SK-MEL-5 (cell line): ENCODE data around the gene OR4A15. TPM values are rescaled to one million over a fixed set of nuclear protein-coding genes. Genes with fewer than 3 reads are reported as not detected.

Experiments used
- DNase-seq: peaks from one replicate; pipeline ENCODE4 v3.0.0-alpha.2; 2016; ENCODE audit warnings: low read depth, low spot score
- in situ Hi-C: cut with HindIII; loops from 2 replicates; pipeline ENCODE4 v1.10.0; 2016; ENCODE audit warnings: low sequenced_read_pairs, high pct_unique_total_duplicates, low pct_unique_long_range_greater_than_20kb
- polyA plus RNA-seq, 2 experiments: library from polyadenylated mRNA; depleted of rRNA; stranded (reverse); fragments of >200 nt; gene quantifications; 2 replicates each; pipeline ENCODE4 v1.2.3, GENCODE V29; 2015
- small RNA-seq, 2 experiments: library from RNA; depleted of rRNA; stranded (forward); fragments of <200 nt; gene quantifications; one replicate each; pipeline ENCODE3, GENCODE V24; 2014
- total RNA-seq: library from RNA; depleted of rRNA; stranded (reverse); fragments of >200 nt; shearing (Covaris generic); gene quantifications from 2 replicates; pipeline ENCODE4 v1.2.3, GENCODE V29; 2014; rRNA removed

OR4A15 gene
- total RNA-seq = not detected in 2 replicates
- polyA plus RNA-seq (2015; cell fraction: cytosol; rRNA removed) = not detected in 2 replicates
- not detected in 2 replicates for polyA plus RNA-seq (2015; cell fraction: nucleus; rRNA removed)

DNA sequence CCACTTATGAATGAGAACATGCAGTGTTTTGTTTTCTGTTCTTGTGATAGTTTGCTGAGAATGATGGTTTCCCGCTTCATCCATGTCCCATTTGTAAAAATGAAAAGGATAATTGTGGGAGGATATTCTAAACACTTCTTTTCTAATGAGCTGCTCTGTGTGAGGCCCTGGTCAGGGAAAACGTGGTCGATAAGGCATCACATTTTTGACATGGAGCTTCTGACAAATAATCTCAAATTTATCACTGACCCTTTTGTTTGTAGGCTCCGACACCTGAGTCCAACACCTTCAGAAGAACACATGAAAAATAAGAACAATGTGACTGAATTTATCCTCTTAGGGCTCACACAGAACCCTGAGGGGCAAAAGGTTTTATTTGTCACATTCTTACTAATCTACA lies at the start of gene OR4A15:
TSS of gene OR4A15 (plus strand) at position 301 of the 400 bp plus-strand sequence. CDS start at position 301, 0 bp downstream.
- in situ Hi-C loops = no loop called here
- no peak for DNase-seq

DNA sequence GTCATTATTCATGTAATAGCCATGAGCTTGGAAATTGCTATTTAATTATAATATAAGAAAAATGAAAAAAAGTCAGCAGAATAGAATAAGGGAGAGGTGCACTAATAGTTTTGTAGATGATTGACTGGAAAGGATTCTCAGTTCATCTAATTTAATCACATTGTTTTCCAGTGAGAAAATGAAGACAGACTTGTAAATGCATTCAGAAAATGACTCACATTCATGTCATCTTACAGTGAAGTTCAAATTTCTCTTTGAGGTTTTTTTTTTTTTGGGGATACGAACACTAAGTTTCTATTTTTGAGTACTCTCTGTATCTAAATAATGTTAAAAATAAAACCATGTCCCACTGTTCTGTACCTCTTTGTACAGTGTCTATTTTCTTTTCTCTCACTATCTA lies 43.3 kb upstream of the OR4A15 start:
- DNase-seq = no peak
- in situ Hi-C loops = no loop called here

DNA sequence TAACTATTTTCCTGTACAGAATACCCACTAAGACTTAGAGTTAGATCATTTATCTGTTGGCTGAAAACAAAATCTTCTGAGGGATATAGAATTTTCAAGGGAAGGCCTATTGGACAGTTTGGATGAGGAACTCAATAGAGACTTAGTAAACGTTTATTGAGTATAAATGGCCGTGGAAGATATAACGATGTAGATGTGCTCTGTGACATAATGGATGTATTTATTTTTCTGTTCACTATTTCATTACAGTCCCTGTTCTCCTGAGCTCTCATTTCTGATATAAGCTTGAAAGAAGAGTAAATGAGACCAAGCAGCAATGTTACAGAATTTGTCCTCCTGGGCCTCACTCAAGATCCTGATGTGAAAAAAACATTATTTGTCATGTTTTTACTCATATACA lies 24.9 kb upstream of the OR4A15 start, which contains the start of gene OR4A16:
TSS of gene OR4A16 (plus strand) at position 301 of the 400 bp plus-strand sequence. CDS start at position 301, 0 bp downstream.
- DNase-seq = no peak
- in situ Hi-C loops = no loop called here

DNA sequence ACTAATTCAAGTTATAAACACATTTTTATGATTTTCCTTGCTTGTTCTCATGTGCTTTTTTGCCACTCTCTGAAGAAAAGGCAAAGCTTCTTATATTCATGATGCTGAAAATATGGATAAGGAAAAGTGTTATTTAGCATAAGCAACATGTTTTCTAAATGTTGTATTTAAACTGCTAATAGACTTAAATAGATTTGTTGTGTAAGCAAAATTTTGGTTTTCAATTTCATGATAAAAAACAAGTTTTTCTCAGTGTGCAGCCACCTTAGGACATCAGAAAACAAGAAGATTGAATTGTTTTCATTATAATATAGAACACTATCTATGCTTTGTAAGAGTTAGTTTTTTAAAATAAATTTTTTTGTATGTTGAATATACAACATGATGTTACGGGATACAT lies 22.5 kb upstream of the OR4A15 start:
- DNase-seq = no peak
- in situ Hi-C loops = no loop called here

DNA sequence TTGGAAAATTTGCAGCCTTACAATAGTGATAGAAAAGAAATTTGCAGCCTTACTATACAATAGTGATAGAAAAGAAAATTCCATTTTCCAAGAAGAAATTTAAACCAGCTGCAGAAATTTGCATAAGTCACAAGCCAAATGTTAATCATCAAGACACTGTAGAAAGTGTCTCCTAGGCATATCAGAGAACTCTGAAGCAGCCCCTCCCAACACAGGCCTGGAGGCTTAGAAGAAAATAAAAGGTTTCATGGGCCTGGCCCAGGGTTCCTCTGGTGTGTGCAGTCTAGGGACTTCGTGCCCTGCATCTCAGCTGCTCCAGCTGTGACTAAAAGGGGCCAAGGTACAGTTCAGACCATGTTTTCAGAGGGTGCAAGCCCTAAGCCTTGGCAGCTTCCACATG lies 18.7 kb upstream of the OR4A15 start:
- in situ Hi-C loops = no loop called here
- no peak for DNase-seq

DNA sequence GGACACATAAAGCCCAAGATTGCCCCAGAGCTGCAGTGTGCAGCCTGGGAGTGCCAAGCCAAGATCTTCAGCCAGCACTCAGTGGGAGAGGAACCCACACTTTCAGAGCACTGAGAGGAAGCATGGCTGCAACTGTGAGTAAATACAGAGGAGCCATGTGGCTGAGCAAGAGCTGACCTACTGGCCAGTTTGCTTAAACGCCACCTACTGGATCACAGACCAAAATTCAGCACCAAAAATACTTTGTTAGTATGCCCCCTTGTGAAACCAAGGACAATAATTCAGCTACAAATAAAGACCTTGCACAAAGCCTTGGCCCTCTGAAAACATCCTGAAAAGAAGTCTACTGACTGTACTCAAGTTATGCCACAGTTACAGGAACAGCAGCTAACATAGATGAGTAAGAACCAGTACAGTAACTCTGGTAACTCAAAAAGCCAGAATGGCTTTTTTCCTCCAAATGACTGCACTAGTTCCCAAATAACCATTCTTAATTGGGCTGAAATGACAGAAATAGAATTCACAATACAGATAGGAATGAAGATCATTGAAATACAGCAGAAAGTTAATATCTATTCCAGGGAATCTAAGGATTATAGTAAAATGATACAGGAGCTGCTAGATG lies 10.1 kb upstream of the OR4A15 start:
- peak; percentile 57 for DNase-seq
- in situ Hi-C loops = no loop called here

DNA sequence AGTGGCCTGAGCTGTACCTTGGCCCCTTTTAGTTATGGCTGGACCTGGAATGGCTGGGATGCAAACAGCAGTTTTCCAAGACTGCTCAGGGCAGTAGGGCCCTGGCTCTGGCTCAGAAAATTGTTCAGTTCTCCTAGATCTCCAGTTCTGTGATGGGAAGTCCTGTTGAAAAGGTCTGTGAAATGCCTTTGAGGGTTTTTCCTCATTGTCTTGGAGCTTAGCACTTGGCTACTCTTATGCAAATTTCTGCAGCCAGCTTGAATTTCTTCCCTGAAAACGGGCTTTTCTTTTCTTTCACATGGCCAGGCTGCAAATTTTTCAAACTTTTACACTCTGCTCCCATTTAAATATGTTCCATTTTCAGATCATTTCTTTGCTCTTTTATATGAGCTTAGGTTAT lies 33.2 kb downstream of the OR4A15 start:
- in situ Hi-C loops = no loop called here
- DNase-seq = no peak

Small RNA genes lying within 50 kb of the gene (small RNA-seq; reads per million reads assigned to genes)
- 0 reads per million in 2 experiments for gene OR4X7P

Other genes starting within 250 kb of the OR4A15 start
- 2.4 and 3.0 TPM in 2 replicates for gene TRIM48, start 105.8 kb upstream of the OR4A15 start, total RNA-seq
- not detected in 2 replicates for gene OR4A16, start 24.8 kb upstream of the OR4A15 start, total RNA-seq
- not detected in 2 replicates for gene OR4C15, start 186.5 kb downstream of the OR4A15 start, total RNA-seq
- not detected in 2 replicates for gene OR4C16, start 204.2 kb downstream of the OR4A15 start, total RNA-seq
- gene OR4C11, start 239.7 kb downstream of the OR4A15 start, total RNA-seq = not detected in 2 replicates